Measurements from ENCODE around the gene PHLDA1.

DNA sequence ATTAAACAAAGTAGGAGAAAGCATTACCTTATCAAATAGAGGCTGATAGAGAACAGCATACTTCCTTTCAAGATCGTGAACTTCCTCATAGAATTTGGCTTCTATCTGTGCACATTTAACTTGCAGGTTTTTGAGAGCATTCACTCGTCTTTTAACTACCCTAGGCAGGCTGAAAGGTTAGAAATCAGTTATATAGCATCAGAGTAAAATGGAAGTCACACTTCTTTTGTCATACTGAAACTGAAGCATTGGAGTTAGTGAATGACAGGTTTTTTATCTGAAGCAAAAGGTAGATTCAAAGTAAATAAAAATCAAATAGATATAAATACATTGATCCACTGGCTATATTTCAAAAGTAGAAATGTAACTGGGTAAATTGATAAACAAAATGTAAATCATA lies 28.5 kb upstream of the PHLDA1 start:
- TF ChIP-seq, protein P1, sequence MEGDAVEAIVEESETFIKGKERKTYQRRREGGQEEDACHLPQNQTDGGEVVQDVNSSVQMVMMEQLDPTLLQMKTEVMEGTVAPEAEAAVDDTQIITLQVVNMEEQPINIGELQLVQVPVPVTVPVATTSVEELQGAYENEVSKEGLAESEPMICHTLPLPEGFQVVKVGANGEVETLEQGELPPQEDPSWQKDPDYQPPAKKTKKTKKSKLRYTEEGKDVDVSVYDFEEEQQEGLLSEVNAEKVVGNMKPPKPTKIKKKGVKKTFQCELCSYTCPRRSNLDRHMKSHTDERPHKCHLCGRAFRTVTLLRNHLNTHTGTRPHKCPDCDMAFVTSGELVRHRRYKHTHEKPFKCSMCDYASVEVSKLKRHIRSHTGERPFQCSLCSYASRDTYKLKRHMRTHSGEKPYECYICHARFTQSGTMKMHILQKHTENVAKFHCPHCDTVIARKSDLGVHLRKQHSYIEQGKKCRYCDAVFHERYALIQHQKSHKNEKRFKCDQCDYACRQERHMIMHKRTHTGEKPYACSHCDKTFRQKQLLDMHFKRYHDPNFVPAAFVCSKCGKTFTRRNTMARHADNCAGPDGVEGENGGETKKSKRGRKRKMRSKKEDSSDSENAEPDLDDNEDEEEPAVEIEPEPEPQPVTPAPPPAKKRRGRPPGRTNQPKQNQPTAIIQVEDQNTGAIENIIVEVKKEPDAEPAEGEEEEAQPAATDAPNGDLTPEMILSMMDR (conservative IDR thresholded peaks at IDR 0.05; ENCODE audit: low read depth, low read length), result no peak
- TF ChIP-seq EZH2 (IDR thresholded peaks at IDR 0.05; ENCODE audit: borderline replicate concordance, low read depth, low read length, poor library complexity, severe bottlenecking), result no peak
